GM12878 (cell line): ENCODE measurements around the gene OXCT1. TPM values are rescaled to one million over a fixed set of nuclear protein-coding genes. Genes with fewer than 3 reads are reported as not detected.

ENCODE experiments used
- ATF3 ChIP-seq: IDR thresholded peaks from 2 replicates; pipeline ENCODE4 v1.6.1; 2011; ENCODE audit warnings: low read depth, mild to moderate bottlenecking, low read length, moderate library complexity, borderline replicate concordance; ENCODE audit errors: extremely low read depth
- CBFB ChIP-seq: IDR thresholded peaks from 2 replicates; pipeline ENCODE4 v1.6.1; 2016; ENCODE audit warnings: antibody characterized with exemption, low read depth
- CHD2 ChIP-seq: IDR thresholded peaks from 2 replicates; pipeline ENCODE4 v1.6.1; 2011; ENCODE audit warnings: low read depth, low read length, improper control_type of control experiment, borderline replicate concordance
- CREB1 ChIP-seq: IDR thresholded peaks from 2 replicates; pipeline ENCODE4 v1.6.1; 2012; ENCODE audit warnings: low read depth, mild to moderate bottlenecking, inconsistent platforms
- ETV6 ChIP-seq, 2 experiments: fragments of 450-650 bp in 1 of 2; IDR thresholded peaks in 1 of 2; conservative IDR thresholded peaks in 1 of 2; 2 replicates each; pipeline ENCODE4 v1.6.1; 2014; ENCODE audit warnings: antibody characterized with exemption in 1 of 2, borderline replicate concordance in 1 of 2, low read depth in 1 of 2, mild to moderate bottlenecking in 1 of 2, moderate library complexity in 1 of 2
- HCFC1 ChIP-seq: fragments of 150-350 bp; IDR thresholded peaks from 2 replicates; pipeline ENCODE4 v1.6.1; 2014; ENCODE audit warnings: low read length
- HDAC6 ChIP-seq: fragments of 200-600 bp; sonication (generic); IDR thresholded peaks from one replicate; pipeline ENCODE4 v1.8.0; 2017; ENCODE audit warnings: antibody characterized with exemption; ENCODE audit not compliant: unreplicated experiment
- NFIC ChIP-seq: IDR thresholded peaks from 2 replicates; pipeline ENCODE4 v1.6.1; 2012; ENCODE audit warnings: low read depth, mild to moderate bottlenecking, inconsistent platforms, low read length, moderate library complexity
- NFYA ChIP-seq: IDR thresholded peaks from 2 replicates; pipeline ENCODE4 v1.6.1; 2011; ENCODE audit warnings: low read depth, mild to moderate bottlenecking, low read length, improper control_type of control experiment, borderline replicate concordance
- NR2C1 ChIP-seq: fragments of 450-650 bp; IDR thresholded peaks from 2 replicates; pipeline ENCODE4 v1.6.1; 2017; ENCODE audit warnings: antibody characterized with exemption, mild to moderate bottlenecking, moderate library complexity
- PKNOX1 ChIP-seq: fragments of 450-650 bp; IDR thresholded peaks from 2 replicates; pipeline ENCODE4 v1.6.1; 2016; ENCODE audit warnings: mild to moderate bottlenecking
- POLR2A ChIP-seq: IDR thresholded peaks from 2 replicates; pipeline ENCODE4 v1.6.1; 2011; ENCODE audit warnings: low read depth, mild to moderate bottlenecking, low read length
- POU2F2 ChIP-seq: IDR thresholded peaks from 3 replicates; pipeline ENCODE4 v1.6.1; 2011; ENCODE audit warnings: low read depth, mild to moderate bottlenecking, low read length, borderline replicate concordance
- RB1 ChIP-seq: fragments of 450-650 bp; formaldehyde crosslinking; IDR thresholded peaks from 2 replicates; pipeline ENCODE4 v1.6.1; 2017; ENCODE audit warnings: mild to moderate bottlenecking, borderline replicate concordance
- SKIL ChIP-seq: fragments of 450-650 bp; IDR thresholded peaks from 2 replicates; pipeline ENCODE4 v1.6.1; 2017; ENCODE audit warnings: mild to moderate bottlenecking, low read depth, inconsistent platforms; ENCODE audit not compliant: poor library complexity, severe bottlenecking
- SREBF2 ChIP-seq: IDR thresholded peaks from 2 replicates; pipeline ENCODE4 v1.6.1; 2012; ENCODE audit warnings: mild to moderate bottlenecking, low read length
- SRF ChIP-seq, 2 experiments: IDR thresholded peaks; 2 replicates each; pipeline ENCODE4 v1.6.1; 2011; ENCODE audit warnings: low read depth in 2 of 2, low read length in 2 of 2, mild to moderate bottlenecking in 1 of 2, moderate library complexity in 1 of 2
- USF2 ChIP-seq: IDR thresholded peaks from 2 replicates; pipeline ENCODE4 v1.6.1; 2011; ENCODE audit warnings: low read depth, low read length, improper control_type of control experiment, borderline replicate concordance
- YBX1 ChIP-seq: fragments of 450-650 bp; IDR thresholded peaks from 2 replicates; pipeline ENCODE4 v1.6.1; 2016; ENCODE audit warnings: antibody characterized with exemption
- ZBED1 ChIP-seq: IDR thresholded peaks from 2 replicates; pipeline ENCODE4 v1.6.1; 2016; ENCODE audit warnings: borderline replicate concordance
- ZBTB40 ChIP-seq: fragments of 450-650 bp; IDR thresholded peaks from 2 replicates; pipeline ENCODE4 v1.6.1; 2016; ENCODE audit warnings: mild to moderate bottlenecking, moderate library complexity, borderline replicate concordance
- polyA plus RNA-seq, 11 experiments: library from polyadenylated mRNA; depleted of rRNA in 4 of 11; unstranded in 6 of 11; stranded (reverse) in 5 of 11; fragments of >200 nt; fragmentation: Nextera tagmentation in 4 of 11; fragmentation: Illumina TruSeq in 1 of 11; extraction: Ambion mirVana in 4 of 11; extraction: Trizol in 1 of 11; gene quantifications; 1 replicate in 1 of 11; 2 replicates in 10 of 11; pipeline versions ENCODE4 v1.2.1 to v1.2.3, GENCODE V29; 2011 to 2016; ENCODE audit warnings: inconsistent platforms in 2 of 11, missing spikeins in 2 of 11, low read depth in 1 of 11
- total RNA-seq, 4 experiments: library from RNA; depleted of rRNA in 3 of 4; stranded (reverse); fragments of >200 nt in 3 of 4; fragmentation: Illumina TruSeq in 1 of 4; extraction: Trizol in 1 of 4; gene quantifications; 2 replicates each; pipeline versions ENCODE4 v1.2.1 to v1.2.3, GENCODE V29; 2013 to 2021

The OXCT1 gene
- total and polyA plus RNA-seq, 10 of the 15 experiments (the other 5 are each of a cell fraction or from before 2014, with no cell fraction given) = 46.9 to 103 (median 70.5) TPM

- TF ChIP-seq NFYA (peak; percentile 47), USF2 (peak; percentile 96), YBX1 (no peak), RB1 (peak; percentile 51; the same call in 1 of the 2 replicates), NR2C1 (peak; percentile 91), POLR2A (peak; percentile 98), SREBF2 (peak; percentile 64; the same call in 1 of the 2 replicates), PKNOX1 (peak; percentile 82), POU2F2 (peak; percentile 79; the same call in 2 of the 3 replicates), ZBED1 (peak; percentile 28; the same call in 1 of the 2 replicates), ETV6 (conservative IDR thresholded peaks at IDR 0.05 in 1 of 2, IDR thresholded peaks at IDR 0.05 in 1 of 2; ENCODE audit: borderline replicate concordance in 1 of 2, low read depth in 1 of 2) (no peak; a peak in 1 of 4 replicates), SRF (IDR thresholded peaks at IDR 0.05; ENCODE audit: low read depth in 2 of 2, low read length in 2 of 2) (peak; percentile 100), ZBTB40 (peak; percentile 80; the same call in 1 of the 2 replicates), CREB1 (peak; percentile 96), CHD2 (peak; percentile 84), ATF3 (peak; percentile 95), HCFC1 (peak; percentile 32; the same call in 1 of the 2 replicates), SKIL (peak; percentile 17), NFIC (peak; percentile 47), CBFB (peak; percentile 92), HDAC6 (no peak)
Measured at GRCh38 chr5:41903892-41904799, 33.9 kb upstream of the OXCT1 start, which contains the start of gene RIMOC1 (continued).
